Neural cell (in vitro differentiated cells): ENCODE measurements around the gene UFSP2.

Source experiments
- EP300 ChIP-seq: fragments of 450-650 bp; conservative IDR thresholded peaks from 2 replicates; pipeline ENCODE4 v1.6.1; 2014; ENCODE audit warnings: antibody characterized with exemption, mild to moderate bottlenecking, moderate library complexity; ENCODE audit not compliant: poor library complexity, severe bottlenecking
- EZH2 ChIP-seq: fragments of 200-600, 300-800 bp; shearing (Covaris generic), sonication (generic); IDR thresholded peaks from 2 replicates; pipeline ENCODE4 v1.6.1; 2014; ENCODE audit warnings: antibody characterized with exemption, low read length, borderline replicate concordance, mild to moderate bottlenecking; ENCODE audit not compliant: insufficient read depth, poor library complexity, severe bottlenecking
- RAD21 ChIP-seq: fragments of 450-650 bp; conservative IDR thresholded peaks from 2 replicates; pipeline ENCODE4 v1.6.1; 2014; ENCODE audit warnings: antibody characterized with exemption, mild to moderate bottlenecking, moderate library complexity
- TAF1 ChIP-seq: IDR thresholded peaks from 2 replicates; pipeline ENCODE4 v1.6.1; 2012; ENCODE audit warnings: low read depth
- TF ChIP-seq, protein P1 (sequence below): fragments of 450-650 bp; IDR thresholded peaks from 2 replicates; pipeline ENCODE4 v1.5.1; 2014; ENCODE audit warnings: antibody characterized with exemption, mild to moderate bottlenecking, moderate library complexity; ENCODE audit not compliant: poor library complexity, severe bottlenecking

DNA sequence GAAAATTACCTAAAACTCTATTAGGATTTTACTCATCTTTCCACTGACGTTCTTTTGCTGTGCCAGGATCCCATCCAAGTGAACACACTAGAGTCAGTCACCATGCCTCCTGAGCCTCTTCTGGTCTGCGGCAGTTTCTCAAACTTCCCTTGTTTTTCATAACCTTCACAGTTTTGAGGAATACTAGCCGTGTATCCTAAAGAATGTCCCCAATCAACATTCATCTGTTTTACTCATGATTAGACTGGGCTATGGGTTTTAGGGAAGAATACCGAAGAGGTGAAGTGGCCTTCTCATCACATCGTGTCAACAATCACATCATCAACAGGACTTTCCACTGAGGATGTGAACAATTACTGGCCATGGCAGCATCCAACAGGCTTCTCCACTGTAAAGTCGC is 34.8 kb downstream of the UFSP2 start:
- TF ChIP-seq EZH2 (no peak), RAD21 (no peak), EP300 (no peak), TAF1 (no peak)
- TF ChIP-seq, protein P1, sequence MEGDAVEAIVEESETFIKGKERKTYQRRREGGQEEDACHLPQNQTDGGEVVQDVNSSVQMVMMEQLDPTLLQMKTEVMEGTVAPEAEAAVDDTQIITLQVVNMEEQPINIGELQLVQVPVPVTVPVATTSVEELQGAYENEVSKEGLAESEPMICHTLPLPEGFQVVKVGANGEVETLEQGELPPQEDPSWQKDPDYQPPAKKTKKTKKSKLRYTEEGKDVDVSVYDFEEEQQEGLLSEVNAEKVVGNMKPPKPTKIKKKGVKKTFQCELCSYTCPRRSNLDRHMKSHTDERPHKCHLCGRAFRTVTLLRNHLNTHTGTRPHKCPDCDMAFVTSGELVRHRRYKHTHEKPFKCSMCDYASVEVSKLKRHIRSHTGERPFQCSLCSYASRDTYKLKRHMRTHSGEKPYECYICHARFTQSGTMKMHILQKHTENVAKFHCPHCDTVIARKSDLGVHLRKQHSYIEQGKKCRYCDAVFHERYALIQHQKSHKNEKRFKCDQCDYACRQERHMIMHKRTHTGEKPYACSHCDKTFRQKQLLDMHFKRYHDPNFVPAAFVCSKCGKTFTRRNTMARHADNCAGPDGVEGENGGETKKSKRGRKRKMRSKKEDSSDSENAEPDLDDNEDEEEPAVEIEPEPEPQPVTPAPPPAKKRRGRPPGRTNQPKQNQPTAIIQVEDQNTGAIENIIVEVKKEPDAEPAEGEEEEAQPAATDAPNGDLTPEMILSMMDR, result no peak
